Adrenal gland (tissue), 12 donors: Measurements from ENCODE around the gene HES6. TPM values are rescaled to one million over a fixed set of nuclear protein-coding genes. Genes with fewer than 3 reads are reported as not detected.

Source experiments
- DNase-seq, 7 donors: peaks; one replicate each; pipeline ENCODE4 v3.0.0-alpha.2; 2019 to 2020
- H3K27ac ChIP-seq, 5 donors: fragments of 200-600 bp; sonication (generic) in 4 of 5; 1 replicate in 3 of 5; 2 replicates in 2 of 5; pipeline versions ENCODE4 v1.5.1 to v1.8.0; 2016 to 2020; ENCODE audit warnings: mild to moderate bottlenecking in 1 of 5
- H3K27me3 ChIP-seq: fragments of 200-600 bp; 2 replicates; pipeline ENCODE4 v1.8.0; 2021
- H3K36me3 ChIP-seq, 2 donors: fragments of 200-600 bp; replicated peaks in 1 of 2; 1 replicate in 1 of 2; 2 replicates in 1 of 2; pipeline versions ENCODE4 v1.5.1 to v1.8.0; 2018 to 2022
- H3K4me1 ChIP-seq, 2 donors: fragments of 200-600 bp; replicated peaks in 1 of 2; 1 replicate in 1 of 2; 2 replicates in 1 of 2; pipeline versions ENCODE4 v1.5.1 to v1.8.0; 2018 to 2021
- H3K4me3 ChIP-seq, 4 donors: fragments of 200-600 bp; sonication (generic) in 3 of 4; one replicate each; pipeline ENCODE4 v1.5.1; 2016 to 2018
- H3K9me3 ChIP-seq, 3 donors: fragments of 200-600 bp; sonication (generic) in 1 of 3; replicated peaks in 1 of 3; 1 replicate in 2 of 3; 2 replicates in 1 of 3; pipeline versions ENCODE4 v1.5.1 to v1.8.0; 2016 to 2021
- CTCF ChIP-seq, 6 experiments: fragments of 450-650 bp in 4 of 6; fragments of 200-600 bp in 2 of 6; sonication (generic) in 1 of 6; IDR thresholded peaks; 1 replicate in 5 of 6; 2 replicates in 1 of 6; pipeline versions ENCODE4 v1.5.1 to v1.8.0; 2016 to 2021; ENCODE audit warnings: antibody characterized with exemption in 6 of 6, mild to moderate bottlenecking in 2 of 6, moderate library complexity in 1 of 6
- POLR2A ChIP-seq, 2 donors: fragments of 450-650 bp; IDR thresholded peaks; one replicate each; pipeline ENCODE4 v1.6.1; 2017; ENCODE audit warnings: antibody characterized with exemption in 2 of 2, mild to moderate bottlenecking in 2 of 2, moderate library complexity in 1 of 2
- WGBS, 4 donors: extraction: QIAGEN DNeasy Blood & Tissue Kit in 2 of 4; methylation state at CpG; one replicate each; pipeline versions ENCODE4 v1.1.5 to v1.1.7; 2013 to 2017; 5-methylcytosine and 5-hydroxymethylcytosine counted together
- intact Hi-C, 2 donors: fragments of 100-400 bp; cut with DNase I; formaldehyde crosslinking; loops; one replicate each; pipeline versions ENCODE4 v1.14.1 to v1.15.0; 2022 to 2023
- polyA plus RNA-seq, 3 donors: library from polyadenylated mRNA; stranded (reverse); fragments of 200-250 nt in 2 of 3; fragments of 350-450 nt in 1 of 3; fragmentation: Illumina TruSeq in 1 of 3; extraction: RNeasy Lipid Tissue Mini Kit (QIAGEN cat#74804) in 1 of 3; gene quantifications; one replicate each; pipeline ENCODE4 v1.2.3, GENCODE V29; 2013 to 2014
- total RNA-seq, 9 donors: library from RNA; depleted of rRNA in 4 of 9; stranded (reverse); fragments of >200 nt in 4 of 9; fragments of 120-200 nt in 1 of 9; fragmentation: NEBNext Ultra II Directional in 1 of 9; extraction: Animal tissue kit (Norgen Biotek cat#: 25700) in 1 of 9; gene quantifications; one replicate each; pipeline versions ENCODE4 v1.1.0 to v1.2.4, GENCODE V29; 2013 to 2023
- donor health status: healthy with polysubstance abuse.
- donor health status: Bipolar disorder and iron deficiency.
- donor health status: DM: yes; HTN: yes; CAD: no.
- donor health status: DM: no; HTN: no; CAD: no.
- donor health status: DM: no; HTN: no; CAD: no.
- donor health status: DM: yes; HTN: yes; CAD: no.

HES6 gene
- total and polyA plus RNA-seq, 12 donors: 4.3 to 21.6 (median 11.0) TPM

GRCh38 chr2:238216651-238217184 is 23.1 kb downstream of the HES6 start:
- Histone ChIP-seq H3K4me1 (no peaks in the 10 kb centered on the region), H3K36me3 (no peaks in the 10 kb centered on the region), H3K9me3 (no peaks in the 10 kb centered on the region), H3K4me3 (no peak overlapping the region), H3K27ac (no peak overlapping the region), H3K27me3 (no peaks in the 10 kb centered on the region)
- 94 to 100% (median 97%) methylated on average over 1 to 2 of the region's 2 CpGs for WGBS, 4 donors
- TF ChIP-seq CTCF (IDR thresholded peaks at IDR 0.05): no peak
- no peak for TF ChIP-seq POLR2A (IDR thresholded peaks at IDR 0.05)
- no peak for DNase-seq
- intact Hi-C loops: no loop called here

GRCh38 chr2:238207006-238207405 is 32.8 kb downstream of the HES6 start:
- TF ChIP-seq POLR2A (IDR thresholded peaks at IDR 0.05) (no peak), CTCF (IDR thresholded peaks at IDR 0.05) (no peak)
- intact Hi-C loops: no loop called here
- H3K27ac ChIP-seq: no peak overlapping the region
- H3K36me3 ChIP-seq: no peaks in the 10 kb centered on the region
- WGBS, 4 donors: 71 to 78% (median 75%) methylated on average over 7 of the region's 7 CpGs
- DNase-seq: no peak
- no peak overlapping the region for H3K4me3 ChIP-seq
- H3K4me1 ChIP-seq: peaks cover 7 to 12% of the 10 kb centered on the region in 2 donors
- H3K27me3 ChIP-seq: no peaks in the 10 kb centered on the region
- H3K9me3 ChIP-seq: no peaks in the 10 kb centered on the region

DNA sequence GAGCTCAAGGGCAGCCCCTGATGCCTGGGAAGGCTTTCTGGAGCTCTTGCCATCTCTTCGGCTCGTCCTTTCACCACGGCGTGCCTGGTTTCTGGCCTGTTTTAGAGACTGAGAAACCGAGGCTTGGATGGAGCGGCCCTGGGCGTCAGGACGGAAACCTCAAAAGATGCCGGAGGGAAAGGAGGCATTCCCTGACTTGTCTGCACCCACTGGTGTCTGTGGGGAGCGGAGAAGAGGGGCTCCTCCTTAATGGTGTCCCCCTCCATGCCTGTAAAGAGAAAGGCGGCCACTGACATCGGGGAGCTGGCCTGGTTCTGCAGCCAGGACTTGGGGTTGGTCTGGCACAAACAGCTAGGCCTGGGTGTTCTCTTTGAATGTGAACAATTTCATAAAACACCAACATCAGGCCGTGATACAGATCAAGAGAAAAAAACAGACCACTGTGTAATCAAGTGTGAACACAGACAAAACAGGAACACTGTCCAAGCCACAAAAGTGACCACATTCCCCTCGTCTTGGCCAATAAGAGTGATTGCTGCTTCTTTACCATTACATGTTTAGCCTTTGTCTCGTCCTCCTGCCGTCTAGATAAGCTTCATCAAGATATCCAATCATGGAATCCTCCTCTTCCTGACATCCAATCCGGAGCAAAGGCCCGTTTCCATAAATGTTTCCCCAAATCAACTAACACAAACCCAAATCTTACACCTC is 35.7 kb downstream of the HES6 start:
- no peak for DNase-seq
- H3K4me1 ChIP-seq: peaks cover 21 to 32% of the 10 kb centered on the region in 2 donors
- H3K9me3 ChIP-seq: no peaks in the 10 kb centered on the region
- H3K27ac ChIP-seq: peak overlapping the region in 4 of 5 donors; percentile 50 to 99 (median 70)
- 56 to 63% (median 61%) methylated on average over 17 to 18 of the region's 18 CpGs for WGBS, 4 donors
- no peaks in the 10 kb centered on the region for H3K27me3 ChIP-seq
- intact Hi-C loops: no loop called here
- H3K4me3 ChIP-seq: peak overlapping the region in 1 of 4 donors; percentile 100
- no peaks in the 10 kb centered on the region for H3K36me3 ChIP-seq
- TF ChIP-seq CTCF (IDR thresholded peaks at IDR 0.05): no peak
- no peak for TF ChIP-seq POLR2A (IDR thresholded peaks at IDR 0.05)

DNA sequence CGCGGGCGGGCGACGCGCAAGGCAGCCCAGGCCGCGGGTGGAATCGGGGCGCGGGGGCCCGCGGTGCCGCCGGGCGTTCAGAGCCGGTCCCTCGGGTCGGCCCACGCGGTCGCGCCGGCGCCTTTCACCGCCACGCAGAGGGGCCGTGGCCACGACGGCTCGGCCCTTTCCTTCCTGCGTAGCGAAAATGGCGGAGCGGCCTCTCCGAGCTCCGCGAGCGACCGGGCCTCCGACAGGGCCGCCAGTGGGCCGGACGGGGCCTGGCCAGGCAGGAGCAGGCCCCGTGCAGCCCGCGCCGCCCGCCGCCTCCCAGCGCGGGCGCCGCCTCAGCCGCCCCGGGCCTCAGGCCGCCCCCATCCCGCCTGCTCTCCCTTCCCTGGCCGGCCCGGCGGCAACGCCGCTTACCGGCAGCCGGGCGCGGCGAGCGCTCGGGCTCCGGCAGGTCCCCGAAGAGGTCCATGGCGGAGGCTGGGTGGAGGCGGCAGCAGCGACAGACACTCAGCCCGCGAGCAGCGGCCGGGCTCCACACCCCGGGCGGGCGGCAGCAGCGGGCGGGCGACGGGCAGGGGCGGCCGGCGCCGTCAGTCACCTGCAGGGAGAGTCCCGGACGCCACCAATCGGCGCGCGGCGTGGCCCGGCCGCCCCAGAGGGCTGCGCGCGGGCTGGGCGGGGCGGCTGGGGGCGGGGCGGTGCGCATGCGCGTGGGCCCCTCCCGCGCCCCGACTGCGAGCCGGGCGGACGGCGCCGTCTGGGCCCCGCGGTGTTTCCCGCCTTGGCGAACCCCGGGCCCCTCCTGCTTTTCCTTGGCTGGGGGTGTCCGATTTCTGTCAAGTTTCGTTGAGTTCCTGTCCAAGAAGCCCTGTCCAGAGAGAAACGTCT is 36.5 kb downstream of the HES6 start, which contains the start of gene ILKAP:
Gene ILKAP (minus strand): TSS at position 602 of the 879 bp plus-strand sequence. CDS start 142 bp downstream, at position 460.
- TF ChIP-seq CTCF (IDR thresholded peaks at IDR 0.05) (peak in 1 of 6 experiments; percentile 1), POLR2A (IDR thresholded peaks at IDR 0.05) (peak; percentile 83 to 92)
- intact Hi-C loops: no loop called here
- Histone ChIP-seq H3K27ac (peak within 1 kb of the TSS in 4 of 5 donors; percentile 78 to 99 (median 88)), H3K4me3 (peak within 1 kb of the TSS in 3 of 4 donors; percentile 61 to 100 (median 66)), H3K4me1 (peaks cover 21 to 32% of the 10 kb centered on the region in 2 donors), H3K9me3 (no peaks in the 10 kb centered on the region), H3K36me3 (no peaks in the 10 kb centered on the region), H3K27me3 (no peaks in the 10 kb centered on the region)
- WGBS, 4 donors: 0 to 1% (median 0%) methylated on average over 61 to 122 of the region's 126 CpGs; no CpG with 5 or more reads in 1 of the 4 donors
- DNase-seq: peak; percentile 89 to 92 (median 91)
